HuH-7.5 (cell line): ENCODE data around the gene PNCK.
"Not testable (repeated sequence)": the region's sequence is repeated elsewhere in the genome, so short reads cannot be mapped to it uniquely, and the experiment has no call there.

ENCODE experiments used
- DNase-seq: peaks from one replicate; pipeline ENCODE4 v3.0.0; 2011; ENCODE audit warnings: low spot score

PNCK gene

DNA sequence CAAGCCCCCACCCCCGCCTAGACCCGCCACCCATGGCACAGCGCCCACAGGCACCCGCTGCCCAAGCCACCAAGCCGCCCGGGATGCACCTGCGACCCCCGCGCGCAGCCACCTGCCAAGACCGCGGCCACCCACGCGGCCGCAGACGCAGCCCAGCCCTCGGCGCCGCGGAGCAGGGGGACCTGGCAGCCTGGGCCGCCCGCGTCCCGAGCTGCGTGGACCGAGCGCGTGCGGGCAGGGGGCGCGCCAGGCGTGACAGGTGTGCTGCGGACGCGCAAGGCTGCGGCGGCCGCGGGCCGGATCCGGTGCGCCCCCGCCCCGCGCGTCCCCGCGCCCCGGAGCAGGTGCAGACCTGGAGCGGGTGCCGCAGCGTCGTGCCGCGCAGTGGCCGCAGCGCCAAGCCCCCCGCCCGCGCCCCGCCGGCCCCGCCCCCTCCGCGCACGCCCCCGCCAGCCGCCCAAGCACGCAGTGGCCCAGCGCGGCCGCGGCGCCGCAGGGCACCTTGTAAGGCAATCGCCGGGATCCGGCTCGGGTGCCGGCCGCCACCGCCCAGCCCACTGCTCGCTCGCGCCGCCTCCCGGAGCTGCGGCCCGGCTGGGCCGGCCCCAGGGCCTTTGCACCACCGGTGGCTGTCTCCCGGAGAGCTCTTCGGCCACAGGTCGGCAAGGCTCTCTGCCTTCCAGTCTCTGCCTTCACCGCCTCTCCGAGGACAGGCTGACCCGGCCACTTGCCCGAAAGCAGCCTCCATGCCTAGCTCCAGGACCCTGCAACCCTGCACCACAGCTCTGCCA, at the start of gene PNCK:
TSS of gene PNCK (minus strand) at position 386 of the 791 bp plus-strand sequence. CDS start 737 bp downstream, outside the sequence.
- DNase-seq: no peak

DNA sequence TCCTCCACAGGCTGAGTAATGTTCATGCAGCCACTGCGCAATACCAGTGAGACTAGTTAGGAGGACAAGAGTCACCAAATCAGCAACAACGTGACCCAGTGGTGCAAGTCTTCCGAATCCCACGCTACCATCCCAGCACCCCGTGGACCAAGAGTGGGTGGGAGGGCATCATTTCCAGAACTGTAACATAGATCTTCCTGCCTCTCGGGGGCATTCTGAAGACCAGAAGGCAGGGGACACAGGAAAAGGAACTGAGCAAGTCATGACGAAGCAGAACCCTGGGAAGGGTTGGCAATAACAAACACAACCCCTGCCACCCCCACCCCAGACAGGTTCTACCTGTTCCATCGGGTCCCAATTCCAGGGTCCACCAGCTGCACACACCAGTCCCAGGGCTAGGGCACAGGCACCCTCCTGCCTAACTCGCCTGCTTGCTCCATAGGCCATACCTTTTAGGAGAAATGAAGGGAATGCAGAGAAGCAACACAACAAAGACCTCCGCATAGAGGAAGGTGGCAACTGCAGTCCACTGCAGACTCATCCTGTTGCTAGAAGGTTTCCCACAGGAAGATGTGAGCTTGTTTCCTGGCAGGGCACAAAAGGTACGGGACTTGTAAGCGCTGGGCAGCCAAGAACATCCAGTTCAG, 49.2 kb upstream of the PNCK start:
- DNase-seq: no peak

- DNase-seq: no peak
Measured at GRCh38 chrX:153719701-153720100, 46.1 kb upstream of the PNCK start.

DNA sequence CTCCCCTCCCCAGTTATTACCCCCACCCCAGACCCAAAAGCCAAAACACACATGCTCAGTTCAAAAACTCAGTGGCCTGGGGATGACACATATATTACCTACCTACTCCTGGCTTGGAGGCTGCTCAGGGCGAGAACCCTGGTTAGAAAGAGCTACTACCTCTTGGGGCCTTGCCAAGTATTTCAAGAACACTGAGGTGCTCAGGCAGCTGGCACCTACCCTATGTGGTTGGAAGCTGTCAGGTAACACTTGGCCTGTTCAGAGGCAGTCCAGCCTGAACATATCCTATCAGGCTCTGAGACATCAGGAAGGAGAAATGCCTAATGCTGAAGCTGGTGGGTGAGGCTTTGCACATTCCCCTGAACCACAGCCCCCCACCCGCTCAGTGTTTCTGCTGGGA, 45.6 kb upstream of the PNCK start:
- no peak for DNase-seq

DNA sequence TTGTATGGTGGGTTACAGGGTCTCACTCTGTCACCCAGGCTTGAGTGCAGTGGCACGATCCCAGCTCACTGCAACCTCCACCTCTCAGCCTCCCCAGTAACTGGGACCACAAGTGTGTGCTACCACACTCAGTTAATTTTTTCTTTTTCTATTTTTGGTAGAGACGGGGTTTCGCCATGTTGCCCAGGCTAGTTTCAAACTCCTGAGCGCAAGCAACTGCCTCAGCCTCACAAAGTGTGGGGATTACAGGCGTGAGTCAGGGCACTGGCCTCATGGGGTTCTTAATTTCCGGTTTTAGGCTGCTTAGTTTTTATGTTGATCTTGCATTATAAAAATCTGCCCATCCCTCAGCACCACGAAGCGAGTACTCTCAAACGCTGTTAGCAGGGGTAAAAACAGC, 43.8 kb upstream of the PNCK start:
- no peak for DNase-seq

- DNase-seq: no peak
Measured at GRCh38 chrX:153714256-153714655, 40.6 kb upstream of the PNCK start.

- DNase-seq: no peak
Measured at GRCh38 chrX:153709726-153710674, 36.4 kb upstream of the PNCK start.

DNA sequence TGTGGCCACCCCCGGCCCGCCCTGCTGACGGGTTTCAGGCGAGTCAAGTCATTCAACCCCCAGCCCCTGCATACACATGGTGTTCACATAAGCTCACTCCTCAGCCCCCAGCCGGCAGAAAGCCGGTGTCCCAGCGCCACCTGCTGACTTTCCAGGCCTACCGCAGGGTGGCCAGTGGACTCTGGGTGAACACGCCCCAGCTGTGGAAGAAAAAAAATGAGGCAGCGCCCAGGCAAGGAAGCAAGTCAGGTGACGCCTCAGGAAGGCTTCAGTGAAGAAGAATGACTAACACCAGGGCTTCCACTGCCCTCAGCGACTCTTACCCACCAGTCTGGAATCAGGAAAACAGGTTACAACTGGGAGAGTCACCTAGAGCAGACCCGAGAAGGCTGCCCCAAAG, 34.8 kb upstream of the PNCK start:
- DNase-seq: peak; percentile 68

DNA sequence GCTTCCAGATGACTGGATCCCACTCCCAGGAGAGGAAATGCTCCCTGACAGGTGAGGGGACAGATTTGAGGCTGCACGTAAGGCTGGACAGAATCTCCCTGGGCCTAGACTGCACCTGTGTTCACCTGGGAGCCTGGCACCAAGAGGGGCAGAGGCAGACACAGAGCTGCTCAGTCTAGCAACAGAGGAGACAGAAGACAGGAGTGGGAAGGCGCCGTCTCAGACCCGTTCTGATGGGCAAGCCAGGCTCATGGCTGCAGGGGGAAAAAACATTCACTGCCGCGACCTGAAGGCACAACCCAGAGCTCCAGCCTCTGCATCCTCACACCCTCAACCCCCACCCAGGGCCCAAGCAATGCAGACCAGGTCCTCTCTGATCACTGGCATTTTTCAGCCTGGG, 33.8 kb upstream of the PNCK start:
- no peak for DNase-seq

GRCh38 chrX:153706799-153707198, 33.2 kb upstream of the PNCK start:
- DNase-seq: no peak

- DNase-seq: not testable (repeated sequence)
Measured at GRCh38 chrX:153705403-153706060, 31.9 kb upstream of the PNCK start.

- DNase-seq: not testable (repeated sequence)
Measured at GRCh38 chrX:153704631-153705402, 31.2 kb upstream of the PNCK start.

DNA sequence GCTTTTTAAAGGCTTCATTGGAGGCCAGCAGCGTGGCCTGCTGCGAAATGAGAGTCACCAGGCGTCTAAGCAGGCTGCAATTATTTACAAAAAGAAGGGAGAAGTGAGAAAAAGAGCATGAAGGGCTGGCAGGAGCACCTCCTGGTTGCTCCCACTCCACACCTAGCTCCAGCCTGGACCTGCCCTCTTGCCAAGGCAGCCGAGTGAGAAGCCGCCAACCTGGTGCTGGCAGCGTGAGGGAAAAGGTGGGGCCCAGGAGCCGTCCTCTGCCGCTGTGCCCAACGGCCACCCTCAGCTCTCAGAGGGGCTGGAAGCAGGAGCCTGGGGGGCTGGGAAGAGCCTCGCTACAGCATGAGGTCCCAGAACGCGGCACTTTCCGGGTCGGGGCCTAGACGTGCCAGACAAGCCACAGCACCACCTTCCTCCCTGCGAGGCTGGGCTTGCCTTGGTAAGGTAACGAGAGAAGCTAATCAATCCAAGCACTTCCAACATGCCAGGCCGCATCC, 30.5 kb upstream of the PNCK start:
- DNase-seq: no peak

GRCh38 chrX:153703036-153703370, 29.4 kb upstream of the PNCK start:
- no peak for DNase-seq

DNA sequence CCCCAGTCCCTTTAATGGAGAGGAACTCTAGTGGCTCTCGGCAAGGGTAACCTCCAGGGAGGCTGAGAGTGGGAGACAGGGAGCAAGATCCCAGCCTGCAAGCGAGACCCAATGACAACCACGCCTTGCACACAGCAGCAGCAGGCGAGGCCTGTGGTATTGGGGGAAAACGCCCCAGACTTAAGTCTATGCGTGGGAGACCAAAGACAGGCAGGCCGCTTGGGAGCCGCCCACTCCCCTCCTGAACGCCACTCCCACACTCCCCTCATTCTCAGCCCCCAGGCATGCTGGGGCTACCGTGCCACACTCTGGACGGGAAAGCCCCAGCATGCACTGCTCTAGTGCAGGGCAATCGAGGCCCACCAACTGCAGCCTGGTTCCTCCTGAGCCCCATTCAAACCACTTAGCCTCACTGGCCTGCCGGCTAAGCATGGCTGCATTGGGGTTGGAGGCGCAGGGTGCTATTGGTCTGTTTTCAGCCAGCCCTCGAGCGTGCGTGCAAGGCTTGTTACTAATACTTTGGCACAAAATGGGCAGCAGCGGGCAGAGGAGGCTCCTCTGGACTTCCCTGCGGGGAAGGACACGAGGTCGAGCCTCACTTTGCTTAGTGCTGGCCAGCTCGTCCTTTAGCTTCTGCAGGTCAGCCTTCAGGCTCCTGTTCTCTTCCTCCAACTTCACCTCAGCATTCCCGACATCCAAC, 28.9 kb upstream of the PNCK start:
- DNase-seq: no peak

- DNase-seq: no peak
Measured at GRCh38 chrX:153701706-153702105, 28.1 kb upstream of the PNCK start.

GRCh38 chrX:153700967-153701366, 27.4 kb upstream of the PNCK start:
- DNase-seq: no peak

GRCh38 chrX:153700376-153700945, 26.8 kb upstream of the PNCK start:
- DNase-seq: no peak

- not testable (repeated sequence) for DNase-seq
Measured at GRCh38 chrX:153699784-153700371, 26.3 kb upstream of the PNCK start.
